ENCODE measurements around the gene TK2.

TK2 gene

GRCh38 chr16:66551788-66552285, 1.9 kb upstream of the TK2 start:
- no peak for TF ChIP-seq POLR2A (IDR thresholded peaks at IDR 0.05; ENCODE audit: extremely low read depth, insufficient read length)
- TF ChIP-seq, protein P1, sequence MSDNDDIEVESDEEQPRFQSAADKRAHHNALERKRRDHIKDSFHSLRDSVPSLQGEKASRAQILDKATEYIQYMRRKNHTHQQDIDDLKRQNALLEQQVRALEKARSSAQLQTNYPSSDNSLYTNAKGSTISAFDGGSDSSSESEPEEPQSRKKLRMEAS (IDR thresholded peaks at IDR 0.05; ENCODE audit: low read depth, low read length), result no peak
- no peak for TF ChIP-seq MYC (IDR thresholded peaks at IDR 0.05; ENCODE audit: low read depth, low read length)
- TF ChIP-seq CTCF (IDR thresholded peaks at IDR 0.05; ENCODE audit: low read depth, low read length), result no peak
- peak overlapping the region; percentile 83 for H3K4me3 ChIP-seq (ENCODE audit: low read depth, low read length)
- DNase-seq (ENCODE audit: low read depth), result no peak

GRCh38 chr16:66551348-66551759, 1.4 kb upstream of the TK2 start:
- H3K4me3 ChIP-seq (ENCODE audit: low read depth, low read length), result no peak overlapping the region
- TF ChIP-seq, protein P1 (IDR thresholded peaks at IDR 0.05; ENCODE audit: low read depth, low read length), result peak; percentile 26; the same call in 1 of the 2 replicates
- TF ChIP-seq POLR2A (IDR thresholded peaks at IDR 0.05; ENCODE audit: extremely low read depth, insufficient read length) (no peak), CTCF (IDR thresholded peaks at IDR 0.05; ENCODE audit: low read depth, low read length) (peak; percentile 64)
- peak; percentile 88 for DNase-seq (ENCODE audit: low read depth)

GRCh38 chr16:66548868-66549267, 1.1 kb downstream of the TK2 start:
- no peak for TF ChIP-seq CTCF (IDR thresholded peaks at IDR 0.05; ENCODE audit: low read depth, low read length)
- TF ChIP-seq MYC (IDR thresholded peaks at IDR 0.05; ENCODE audit: low read depth, low read length), result no peak
- TF ChIP-seq POLR2A (IDR thresholded peaks at IDR 0.05; ENCODE audit: extremely low read depth, insufficient read length), result no peak
- TF ChIP-seq, protein P1 (IDR thresholded peaks at IDR 0.05; ENCODE audit: low read depth, low read length), result no peak
- no peak for DNase-seq (ENCODE audit: low read depth)
- H3K4me3 ChIP-seq (ENCODE audit: low read depth, low read length), result peak overlapping the region; percentile 72

DNA sequence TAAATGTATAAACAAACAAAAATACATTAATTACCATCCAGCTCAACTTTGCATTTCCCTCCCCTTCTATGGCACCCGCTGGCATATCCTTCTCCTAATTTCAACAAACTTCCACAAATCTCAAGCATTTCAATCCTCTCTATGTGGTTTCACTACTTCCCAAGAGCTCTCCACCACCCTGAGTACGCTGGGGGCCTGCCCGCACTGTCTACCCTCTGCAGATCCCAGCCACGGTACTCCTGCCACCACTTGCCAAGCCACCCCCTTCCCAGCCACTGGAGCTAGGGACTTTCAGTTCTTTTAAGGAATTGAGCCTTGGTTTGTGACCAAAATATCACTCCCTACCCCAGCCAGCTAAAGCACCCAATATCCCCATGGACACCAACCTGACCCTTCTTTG, 1.9 kb downstream of the TK2 start:
- TF ChIP-seq, protein P1 (IDR thresholded peaks at IDR 0.05; ENCODE audit: low read depth, low read length), result no peak
- TF ChIP-seq POLR2A (IDR thresholded peaks at IDR 0.05; ENCODE audit: extremely low read depth, insufficient read length), result no peak
- TF ChIP-seq MYC (IDR thresholded peaks at IDR 0.05; ENCODE audit: low read depth, low read length), result no peak
- no peak for TF ChIP-seq CTCF (IDR thresholded peaks at IDR 0.05; ENCODE audit: low read depth, low read length)
- no peak for DNase-seq (ENCODE audit: low read depth)
- H3K4me3 ChIP-seq (ENCODE audit: low read depth, low read length), result no peak overlapping the region

DNA sequence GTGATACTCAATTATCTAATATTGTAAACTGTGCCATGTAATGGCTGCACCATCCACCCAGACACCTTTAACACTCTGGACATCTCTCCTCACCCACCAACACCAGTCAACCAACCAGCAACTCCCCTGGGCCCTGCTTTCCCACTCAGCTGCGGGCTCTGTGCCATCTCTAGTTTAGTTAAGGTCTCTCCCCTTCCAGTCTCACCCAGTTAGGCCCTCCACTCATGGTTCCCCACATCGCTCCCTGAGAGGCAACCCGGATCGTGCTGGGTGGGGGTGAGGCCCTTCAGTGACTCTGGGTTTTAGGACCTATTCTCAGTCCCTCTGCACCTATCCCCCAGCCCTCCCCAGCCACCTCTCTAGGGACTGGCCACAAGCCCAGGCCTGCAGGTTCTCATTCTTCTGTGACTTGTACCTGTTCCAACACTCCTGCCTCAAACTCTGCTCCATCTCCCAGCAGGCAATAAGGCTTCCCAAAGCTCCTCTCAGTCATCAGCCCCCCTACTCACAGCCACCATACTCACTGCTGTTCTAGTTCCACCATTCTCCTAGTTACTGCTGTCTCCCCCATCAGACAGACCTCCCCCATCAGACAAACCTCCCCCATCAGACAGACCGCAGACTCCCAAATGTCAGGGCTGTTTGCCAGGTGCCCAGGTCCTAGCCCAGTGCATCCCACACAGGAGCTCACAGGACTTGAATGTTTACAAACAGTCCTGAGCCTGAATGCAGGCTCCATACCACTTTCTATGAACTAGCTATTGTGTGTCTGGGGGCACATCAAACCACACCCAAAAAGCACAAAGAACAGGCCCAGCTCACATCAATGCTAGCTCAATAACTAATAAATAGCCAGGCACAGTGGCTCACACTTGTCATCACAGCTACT, 2.6 kb downstream of the TK2 start:
- TF ChIP-seq POLR2A (IDR thresholded peaks at IDR 0.05; ENCODE audit: extremely low read depth, insufficient read length) (no peak), CTCF (IDR thresholded peaks at IDR 0.05; ENCODE audit: low read depth, low read length) (no peak), MYC (IDR thresholded peaks at IDR 0.05; ENCODE audit: low read depth, low read length) (no peak)
- TF ChIP-seq, protein P1 (IDR thresholded peaks at IDR 0.05; ENCODE audit: low read depth, low read length), result no peak
- no peak overlapping the region for H3K4me3 ChIP-seq (ENCODE audit: low read depth, low read length)
- DNase-seq (ENCODE audit: low read depth), result no peak

Data from NB4 (cell line).